HCT116 (cell line): ENCODE data around the gene PRRT1B. TPM values are rescaled to one million over a fixed set of nuclear protein-coding genes. Genes with fewer than 3 reads are reported as not detected.
A peak's percentile ranks its signal among the peaks of the same experiment; 100 is the strongest.

ENCODE experiments used
- ATAC-seq: fragments of 200-7000 bp; cut with Tn5 transposase; 2 replicates; pipeline ENCODE4 v1.9.1; 2020; ENCODE audit warnings: mild to moderate bottlenecking, moderate library complexity
- BruUV-seq: library from RNA; stranded (reverse); fragments of 400-500 nt; replicated peaks from 2 replicates; lab custom pipeline; 2021; lab: Mats Ljungman, UMichigan
- CTCF ChIA-PET: fragments of 300-600 bp; sonication (Branson Sonifier 250); formaldehyde crosslinking; loops from one replicate; lab custom pipeline; 2021; ENCODE audit warnings: antibody characterized with exemption; lab: Charles Lee
- POLR2A ChIA-PET: fragments of 300-600, 350-600 bp; sonication (Branson Sonifier 250); formaldehyde crosslinking; loops from one replicate; lab custom pipeline; 2021; ENCODE audit warnings: antibody characterized with exemption; lab: Charles Lee
- RAD21 ChIA-PET, 2 experiments: fragments of 300-600 bp; sonication (Branson Sonifier 250); formaldehyde crosslinking; loops; one replicate each; lab custom pipeline; 2023; ENCODE audit warnings: low total read pairs in 2 of 2; ENCODE audit not compliant: uncharacterized antibody in 2 of 2, unreplicated experiment in 2 of 2, low non-redundant PET in 1 of 2; lab: Charles Lee
- DNase-seq: peaks from one replicate; pipeline ENCODE4 v3.0.0-alpha.2; 2010; ENCODE audit warnings: low read depth, low spot score
- H2AFZ ChIP-seq: fragments of 200-600 bp; shearing (Covaris generic), sonication (generic); 2 replicates; pipeline ENCODE4 v1.6.1; 2017; ENCODE audit warnings: low read depth, mixed run types, mixed read lengths, antibody characterized with exemption, low read length; ENCODE audit not compliant: poor library complexity, severe bottlenecking
- H3K27ac ChIP-seq: 2 replicates; pipeline ENCODE4 v1.5.1; 2012; ENCODE audit warnings: low read depth, low read length
- H3K27me3 ChIP-seq: fragments of 200-600 bp; sonication (generic); 2 replicates; pipeline ENCODE4 v1.6.1; 2016; ENCODE audit warnings: mixed run types, low read length, mixed read lengths; ENCODE audit not compliant: insufficient read depth
- H3K36me3 ChIP-seq, 2 experiments: fragments of 200-500 bp in 1 of 2; fragments of 200-600 bp in 1 of 2; sonication (Bioruptor generic) in 1 of 2; sonication (generic) in 1 of 2; 2 replicates each; pipeline versions ENCODE4 v1.5.1 to v1.6.1; 2014 to 2016; ENCODE audit warnings: low read length in 2 of 2, inconsistent platforms in 1 of 2, mixed read lengths in 1 of 2, mixed run types in 1 of 2; ENCODE audit not compliant: insufficient read depth in 2 of 2, control insufficient read depth in 1 of 2
- H3K4me1 ChIP-seq, 2 experiments: fragments of 200-600 bp in 1 of 2; sonication (generic) in 1 of 2; 2 replicates each; pipeline versions ENCODE4 v1.5.1 to v1.6.1; 2012 to 2017; ENCODE audit warnings: low read length in 2 of 2, inconsistent platforms in 1 of 2, mild to moderate bottlenecking in 1 of 2, mixed read lengths in 1 of 2, mixed run types in 1 of 2, moderate library complexity in 1 of 2; ENCODE audit not compliant: insufficient read depth in 2 of 2, control insufficient read depth in 1 of 2
- H3K4me2 ChIP-seq: fragments of 200-600 bp; sonication (generic); 2 replicates; pipeline ENCODE4 v1.6.1; 2017; ENCODE audit warnings: mixed run types, low read length, mixed read lengths
- H3K4me3 ChIP-seq, 2 experiments: fragments of 200-600 bp in 1 of 2; sonication (generic) in 1 of 2; replicated peaks in 1 of 2; 2 replicates each; pipeline ENCODE4 v1.5.1; 2011 to 2016; ENCODE audit warnings: low read length in 2 of 2, control low read depth in 1 of 2, low read depth in 1 of 2, mild to moderate bottlenecking in 1 of 2, mixed read lengths in 1 of 2, mixed run types in 1 of 2
- H3K79me2 ChIP-seq: fragments of 200-600 bp; sonication (generic); 2 replicates; pipeline ENCODE4 v1.6.1; 2017; ENCODE audit warnings: mild to moderate bottlenecking, mixed run types, low read length, moderate library complexity, mixed read lengths; ENCODE audit not compliant: insufficient read depth
- H3K9ac ChIP-seq: fragments of 200-600 bp; sonication (generic); 2 replicates; pipeline ENCODE4 v1.6.1; 2016; ENCODE audit warnings: low read length, mixed read lengths
- H3K9me2 ChIP-seq: fragments of 200-600 bp; sonication (generic), shearing (Covaris generic); 2 replicates; pipeline ENCODE4 v1.6.1; 2017; ENCODE audit warnings: mixed run types, mild to moderate bottlenecking, moderate library complexity; ENCODE audit not compliant: insufficient read depth
- H3K9me3 ChIP-seq, 2 experiments: fragments of 200-500 bp in 1 of 2; fragments of 200-600 bp in 1 of 2; sonication (Bioruptor generic) in 1 of 2; sonication (generic) in 1 of 2; 2 replicates each; pipeline ENCODE4 v1.6.1; 2014 to 2017; ENCODE audit warnings: low read length in 2 of 2, mixed read lengths in 2 of 2, inconsistent platforms in 1 of 2, low read depth in 1 of 2, mild to moderate bottlenecking in 1 of 2, mixed run types in 1 of 2, moderate library complexity in 1 of 2; ENCODE audit not compliant: control insufficient read depth in 1 of 2, insufficient read depth in 1 of 2
- H4K20me1 ChIP-seq: fragments of 200-600 bp; sonication (generic), shearing (Covaris generic); 2 replicates; pipeline ENCODE4 v1.6.1; 2017; ENCODE audit warnings: mixed run types, mild to moderate bottlenecking, moderate library complexity; ENCODE audit not compliant: insufficient read depth
- CBX3 ChIP-seq: IDR thresholded peaks from 2 replicates; pipeline ENCODE4 v1.6.1; 2012; ENCODE audit warnings: low read depth
- CEBPB ChIP-seq: IDR thresholded peaks from 2 replicates; pipeline ENCODE4 v1.6.1; 2012; ENCODE audit warnings: low read depth
- EGR1 ChIP-seq: IDR thresholded peaks from 2 replicates; pipeline ENCODE4 v1.6.1; 2012; ENCODE audit warnings: low read depth
- ELF1 ChIP-seq: IDR thresholded peaks from 2 replicates; pipeline ENCODE4 v1.6.1; 2012; ENCODE audit warnings: low read depth, borderline replicate concordance
- EZH2 ChIP-seq: fragments of 200-600 bp; sonication (generic); IDR thresholded peaks from 2 replicates; pipeline ENCODE4 v1.6.1; 2017; ENCODE audit warnings: antibody characterized with exemption, mixed run types
- EZH2phosphoT487 ChIP-seq: fragments of 200-600 bp; IDR thresholded peaks from 2 replicates; pipeline ENCODE4 v1.6.1; 2018; ENCODE audit warnings: antibody characterized with exemption, borderline replicate concordance
- JUND ChIP-seq: IDR thresholded peaks from 2 replicates; pipeline ENCODE4 v1.6.1; 2012
- POLR2A ChIP-seq: IDR thresholded peaks from 2 replicates; pipeline ENCODE4 v1.7.0; 2011; ENCODE audit warnings: borderline replicate concordance; ENCODE audit not compliant: insufficient read depth, insufficient read length; ENCODE audit errors: extremely low read depth
- POLR2AphosphoS5 ChIP-seq: IDR thresholded peaks from 2 replicates; pipeline ENCODE4 v1.6.1; 2011; ENCODE audit warnings: mild to moderate bottlenecking, low read depth, low read length, moderate library complexity
- SIN3A ChIP-seq: IDR thresholded peaks from 2 replicates; pipeline ENCODE4 v1.6.1; 2012; ENCODE audit warnings: low read depth
- SP1 ChIP-seq: IDR thresholded peaks from 2 replicates; pipeline ENCODE4 v1.6.1; 2012; ENCODE audit warnings: low read depth
- SRF ChIP-seq: IDR thresholded peaks from 2 replicates; pipeline ENCODE4 v1.6.1; 2012; ENCODE audit warnings: low read depth
- YY1 ChIP-seq: IDR thresholded peaks from 2 replicates; pipeline ENCODE4 v1.6.1; 2011; ENCODE audit warnings: low read length, low read depth, moderate library complexity, mild to moderate bottlenecking; ENCODE audit not compliant: insufficient replicate concordance; ENCODE audit errors: extremely low read depth
- ZFX ChIP-seq: fragments of 450-650 bp; IDR thresholded peaks from 2 replicates; pipeline ENCODE4 v1.6.1; 2017
- ZNF274 ChIP-seq: fragments of 200-500 bp; sonication (Bioruptor generic); IDR thresholded peaks from 2 replicates; pipeline ENCODE4 v1.6.1; 2014; ENCODE audit warnings: mild to moderate bottlenecking, low read depth, low read length, inconsistent platforms
- intact Hi-C: fragments of 100-400 bp; cut with micrococcal nuclease; formaldehyde crosslinking; loops from 2 replicates; pipeline ENCODE4 v1.10.0; 2022
- total RNA-seq: library from RNA; stranded (reverse); gene quantifications from one replicate; pipeline ENCODE4 v1.2.1, GENCODE V29; 2021; ENCODE audit not compliant: unreplicated experiment
- TF ChIP-seq, protein P1 (sequence below), 3 experiments: fragments of 200-600 bp in 1 of 3; sonication (generic) in 1 of 3; IDR thresholded peaks in 2 of 3; conservative IDR thresholded peaks in 1 of 3; 2 replicates each; pipeline ENCODE4 v1.5.1; 2012 to 2017; ENCODE audit warnings: low read depth in 2 of 3, low read length in 2 of 3, antibody characterized with exemption in 1 of 3, borderline replicate concordance in 1 of 3, control low read depth in 1 of 3, mild to moderate bottlenecking in 1 of 3, mixed read lengths in 1 of 3, mixed run types in 1 of 3, moderate library complexity in 1 of 3; ENCODE audit not compliant: insufficient read depth in 1 of 3
- TF ChIP-seq, protein P2 (sequence below): IDR thresholded peaks from 2 replicates; pipeline ENCODE4 v1.6.1; 2012; ENCODE audit warnings: low read depth
- TF ChIP-seq, protein P3 (sequence below): IDR thresholded peaks from 2 replicates; pipeline ENCODE4 v1.6.1; 2011; ENCODE audit warnings: mild to moderate bottlenecking, low read length, moderate library complexity; ENCODE audit not compliant: insufficient replicate concordance; ENCODE audit errors: extremely low read depth
- TF ChIP-seq, protein P4 (sequence below): IDR thresholded peaks from 2 replicates; pipeline ENCODE4 v1.6.1; 2012
- TF ChIP-seq, protein P5 (sequence below): IDR thresholded peaks from 2 replicates; pipeline ENCODE4 v1.6.1; 2012

The PRRT1B gene
- total RNA-seq, 1 experiment from 2014 or later, result not detected

DNA sequence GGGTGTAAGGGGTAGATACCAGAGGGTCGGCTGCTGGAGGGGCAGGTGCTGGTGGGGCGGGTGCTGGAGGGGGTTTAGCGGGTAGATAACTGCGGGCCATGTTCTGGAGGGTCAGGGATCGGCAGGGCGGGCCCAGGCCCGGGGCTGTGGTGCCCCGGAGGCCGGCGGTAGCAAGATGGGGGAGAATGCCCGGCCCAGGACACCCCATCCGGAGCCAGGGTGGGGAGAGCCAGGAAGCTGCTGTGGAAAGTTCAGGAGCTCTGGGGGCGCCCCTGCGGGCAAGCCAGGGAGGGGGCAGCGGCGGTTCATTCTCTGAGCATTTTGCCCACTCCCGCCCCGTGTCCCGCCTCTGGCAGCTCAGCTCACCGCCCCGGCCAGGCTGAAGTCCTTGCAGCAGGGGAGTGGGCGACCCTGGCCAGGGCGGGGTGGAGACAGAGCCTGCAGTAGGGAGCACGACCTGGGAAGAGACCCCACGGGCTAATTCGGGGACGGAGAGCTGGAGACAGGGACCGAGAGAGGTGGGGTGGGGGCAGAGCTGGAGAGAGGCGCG is 538 bp downstream of the PRRT1B start:
- Histone ChIP-seq H3K9me3 (peaks cover 0 to 12% of the 10 kb centered on the region in 2 experiments; a peak in 2 of 4 replicates), H3K27ac (no peak overlapping the region; the same call in 1 of the 2 replicates), H3K4me2 (peak overlapping the region; percentile 72), H3K4me1 (peaks cover 3 to 9% of the 10 kb centered on the region in 2 experiments; a peak in 1 of 4 replicates), H2AFZ (no peak overlapping the region), H3K9me2 (no peaks in the 10 kb centered on the region), H3K36me3 (no peaks in the 10 kb centered on the region), H3K79me2 (no peaks in the 10 kb centered on the region), H3K27me3 (no peaks in the 10 kb centered on the region), H3K4me3 (no peak overlapping the region), H4K20me1 (no peaks in the 10 kb centered on the region), H3K9ac (no peak overlapping the region)
- DNase-seq, result no peak
- POLR2A ChIA-PET, result no interaction called here
- TF ChIP-seq EGR1 (no peak), SIN3A (no peak), CBX3 (no peak), EZH2phosphoT487 (no peak), YY1 (no peak), POLR2A (no peak), CEBPB (no peak), JUND (no peak), POLR2AphosphoS5 (no peak), SP1 (no peak), ZNF274 (no peak), ZFX (no peak), EZH2 (no peak), ELF1 (no peak), SRF (no peak)
- TF ChIP-seq, protein P1, sequence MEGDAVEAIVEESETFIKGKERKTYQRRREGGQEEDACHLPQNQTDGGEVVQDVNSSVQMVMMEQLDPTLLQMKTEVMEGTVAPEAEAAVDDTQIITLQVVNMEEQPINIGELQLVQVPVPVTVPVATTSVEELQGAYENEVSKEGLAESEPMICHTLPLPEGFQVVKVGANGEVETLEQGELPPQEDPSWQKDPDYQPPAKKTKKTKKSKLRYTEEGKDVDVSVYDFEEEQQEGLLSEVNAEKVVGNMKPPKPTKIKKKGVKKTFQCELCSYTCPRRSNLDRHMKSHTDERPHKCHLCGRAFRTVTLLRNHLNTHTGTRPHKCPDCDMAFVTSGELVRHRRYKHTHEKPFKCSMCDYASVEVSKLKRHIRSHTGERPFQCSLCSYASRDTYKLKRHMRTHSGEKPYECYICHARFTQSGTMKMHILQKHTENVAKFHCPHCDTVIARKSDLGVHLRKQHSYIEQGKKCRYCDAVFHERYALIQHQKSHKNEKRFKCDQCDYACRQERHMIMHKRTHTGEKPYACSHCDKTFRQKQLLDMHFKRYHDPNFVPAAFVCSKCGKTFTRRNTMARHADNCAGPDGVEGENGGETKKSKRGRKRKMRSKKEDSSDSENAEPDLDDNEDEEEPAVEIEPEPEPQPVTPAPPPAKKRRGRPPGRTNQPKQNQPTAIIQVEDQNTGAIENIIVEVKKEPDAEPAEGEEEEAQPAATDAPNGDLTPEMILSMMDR (IDR thresholded peaks at IDR 0.05 in 2 of 3, conservative IDR thresholded peaks at IDR 0.05 in 1 of 3; ENCODE audit: borderline replicate concordance in 1 of 3, insufficient read depth in 1 of 3, low read depth in 2 of 3, low read length in 2 of 3), result no peak
- TF ChIP-seq, protein P2, sequence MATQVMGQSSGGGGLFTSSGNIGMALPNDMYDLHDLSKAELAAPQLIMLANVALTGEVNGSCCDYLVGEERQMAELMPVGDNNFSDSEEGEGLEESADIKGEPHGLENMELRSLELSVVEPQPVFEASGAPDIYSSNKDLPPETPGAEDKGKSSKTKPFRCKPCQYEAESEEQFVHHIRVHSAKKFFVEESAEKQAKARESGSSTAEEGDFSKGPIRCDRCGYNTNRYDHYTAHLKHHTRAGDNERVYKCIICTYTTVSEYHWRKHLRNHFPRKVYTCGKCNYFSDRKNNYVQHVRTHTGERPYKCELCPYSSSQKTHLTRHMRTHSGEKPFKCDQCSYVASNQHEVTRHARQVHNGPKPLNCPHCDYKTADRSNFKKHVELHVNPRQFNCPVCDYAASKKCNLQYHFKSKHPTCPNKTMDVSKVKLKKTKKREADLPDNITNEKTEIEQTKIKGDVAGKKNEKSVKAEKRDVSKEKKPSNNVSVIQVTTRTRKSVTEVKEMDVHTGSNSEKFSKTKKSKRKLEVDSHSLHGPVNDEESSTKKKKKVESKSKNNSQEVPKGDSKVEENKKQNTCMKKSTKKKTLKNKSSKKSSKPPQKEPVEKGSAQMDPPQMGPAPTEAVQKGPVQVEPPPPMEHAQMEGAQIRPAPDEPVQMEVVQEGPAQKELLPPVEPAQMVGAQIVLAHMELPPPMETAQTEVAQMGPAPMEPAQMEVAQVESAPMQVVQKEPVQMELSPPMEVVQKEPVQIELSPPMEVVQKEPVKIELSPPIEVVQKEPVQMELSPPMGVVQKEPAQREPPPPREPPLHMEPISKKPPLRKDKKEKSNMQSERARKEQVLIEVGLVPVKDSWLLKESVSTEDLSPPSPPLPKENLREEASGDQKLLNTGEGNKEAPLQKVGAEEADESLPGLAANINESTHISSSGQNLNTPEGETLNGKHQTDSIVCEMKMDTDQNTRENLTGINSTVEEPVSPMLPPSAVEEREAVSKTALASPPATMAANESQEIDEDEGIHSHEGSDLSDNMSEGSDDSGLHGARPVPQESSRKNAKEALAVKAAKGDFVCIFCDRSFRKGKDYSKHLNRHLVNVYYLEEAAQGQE, result no peak
- TF ChIP-seq, protein P3, sequence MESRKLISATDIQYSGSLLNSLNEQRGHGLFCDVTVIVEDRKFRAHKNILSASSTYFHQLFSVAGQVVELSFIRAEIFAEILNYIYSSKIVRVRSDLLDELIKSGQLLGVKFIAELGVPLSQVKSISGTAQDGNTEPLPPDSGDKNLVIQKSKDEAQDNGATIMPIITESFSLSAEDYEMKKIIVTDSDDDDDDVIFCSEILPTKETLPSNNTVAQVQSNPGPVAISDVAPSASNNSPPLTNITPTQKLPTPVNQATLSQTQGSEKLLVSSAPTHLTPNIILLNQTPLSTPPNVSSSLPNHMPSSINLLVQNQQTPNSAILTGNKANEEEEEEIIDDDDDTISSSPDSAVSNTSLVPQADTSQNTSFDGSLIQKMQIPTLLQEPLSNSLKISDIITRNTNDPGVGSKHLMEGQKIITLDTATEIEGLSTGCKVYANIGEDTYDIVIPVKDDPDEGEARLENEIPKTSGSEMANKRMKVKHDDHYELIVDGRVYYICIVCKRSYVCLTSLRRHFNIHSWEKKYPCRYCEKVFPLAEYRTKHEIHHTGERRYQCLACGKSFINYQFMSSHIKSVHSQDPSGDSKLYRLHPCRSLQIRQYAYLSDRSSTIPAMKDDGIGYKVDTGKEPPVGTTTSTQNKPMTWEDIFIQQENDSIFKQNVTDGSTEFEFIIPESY, result no peak
- TF ChIP-seq, protein P4, sequence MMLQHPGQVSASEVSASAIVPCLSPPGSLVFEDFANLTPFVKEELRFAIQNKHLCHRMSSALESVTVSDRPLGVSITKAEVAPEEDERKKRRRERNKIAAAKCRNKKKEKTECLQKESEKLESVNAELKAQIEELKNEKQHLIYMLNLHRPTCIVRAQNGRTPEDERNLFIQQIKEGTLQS, result no peak
- TF ChIP-seq, protein P5, sequence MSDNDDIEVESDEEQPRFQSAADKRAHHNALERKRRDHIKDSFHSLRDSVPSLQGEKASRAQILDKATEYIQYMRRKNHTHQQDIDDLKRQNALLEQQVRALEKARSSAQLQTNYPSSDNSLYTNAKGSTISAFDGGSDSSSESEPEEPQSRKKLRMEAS, result no peak
- BruUV-seq, result no TSS peak
- CTCF ChIA-PET, result no interaction called here
- intact Hi-C loops, result no loop called here
- peak; percentile 36; the same call in 1 of the 2 replicates for ATAC-seq
- RAD21 ChIA-PET, result no interaction called here
